Panc1 (cell line): ENCODE results near the gene CFAP97D2. TPM values are rescaled to one million over a fixed set of nuclear protein-coding genes. Genes with fewer than 3 reads are reported as not detected.

Experiments
- ATAC-seq: fragments of 200-7000 bp; cut with Tn5 transposase; 2 replicates; pipeline ENCODE4 v1.9.1; 2020; ENCODE audit warnings: mild to moderate bottlenecking, moderate library complexity
- BruUV-seq: library from RNA; stranded (reverse); fragments of 400-500 nt; replicated peaks from 2 replicates; lab custom pipeline; 2021; lab: Mats Ljungman, UMichigan
- CTCF ChIA-PET: fragments of 300-600 bp; sonication (Branson Sonifier 250); formaldehyde crosslinking; loops from one replicate; lab custom pipeline; 2022; ENCODE audit warnings: antibody characterized with exemption; lab: Charles Lee
- POLR2A ChIA-PET: fragments of 300-600 bp; sonication (Branson Sonifier 250); formaldehyde crosslinking; loops from one replicate; lab custom pipeline; 2022; ENCODE audit warnings: antibody characterized with exemption; lab: Charles Lee
- DNase-seq: peaks from one replicate; pipeline ENCODE4 v3.0.0-alpha.2; 2010; ENCODE audit warnings: low read depth, low spot score
- H3K27ac ChIP-seq: 2 replicates; pipeline ENCODE4 v1.5.1; 2011; ENCODE audit warnings: mild to moderate bottlenecking, low read length, inconsistent platforms
- H3K27me3 ChIP-seq: fragments of 200-500 bp; sonication (Bioruptor generic); 2 replicates; pipeline ENCODE4 v1.6.0; 2014; ENCODE audit warnings: low read length, inconsistent platforms; ENCODE audit not compliant: control insufficient read depth, insufficient read depth
- H3K36me3 ChIP-seq: fragments of 200-500 bp; sonication (Bioruptor generic); 2 replicates; pipeline ENCODE4 v1.5.1; 2014; ENCODE audit warnings: inconsistent platforms, mild to moderate bottlenecking, low read length, moderate library complexity; ENCODE audit not compliant: control insufficient read depth, insufficient read depth
- H3K4me1 ChIP-seq: 2 replicates; pipeline ENCODE4 v1.5.1; 2011; ENCODE audit warnings: inconsistent platforms, mild to moderate bottlenecking, low read length, moderate library complexity; ENCODE audit not compliant: control insufficient read depth, insufficient read depth
- H3K4me3 ChIP-seq, 2 experiments: 2 replicates each; pipeline ENCODE4 v1.5.1; 2011 to 2012; ENCODE audit warnings: low read depth in 2 of 2, low read length in 2 of 2, mild to moderate bottlenecking in 2 of 2, inconsistent platforms in 1 of 2, moderate library complexity in 1 of 2
- H3K9me3 ChIP-seq: fragments of 200-500 bp; sonication (Bioruptor generic); 2 replicates; pipeline ENCODE4 v1.5.1; 2014; ENCODE audit warnings: low read depth, mild to moderate bottlenecking, inconsistent platforms, low read length, moderate library complexity; ENCODE audit not compliant: control insufficient read depth, insufficient read depth
- CTCF ChIP-seq: fragments of 450-650 bp; IDR thresholded peaks from 2 replicates; pipeline ENCODE4 v1.5.1; 2017; ENCODE audit warnings: mild to moderate bottlenecking
- POLR2AphosphoS5 ChIP-seq: IDR thresholded peaks from 2 replicates; pipeline ENCODE4 v1.6.1; 2012; ENCODE audit warnings: mild to moderate bottlenecking, low read depth, low read length, moderate library complexity
- REST ChIP-seq, 2 experiments: IDR thresholded peaks; 2 replicates each; pipeline ENCODE4 v1.6.1; 2011 to 2012; ENCODE audit warnings: low read depth in 2 of 2, control low read depth in 1 of 2, low read length in 1 of 2, mild to moderate bottlenecking in 1 of 2, moderate library complexity in 1 of 2; ENCODE audit not compliant: insufficient read depth in 1 of 2
- SIN3A ChIP-seq: IDR thresholded peaks from 2 replicates; pipeline ENCODE4 v1.6.1; 2012; ENCODE audit warnings: low read depth, mild to moderate bottlenecking, low read length, moderate library complexity, borderline replicate concordance; ENCODE audit not compliant: insufficient read depth
- TCF7L2 ChIP-seq: IDR thresholded peaks from 2 replicates; pipeline ENCODE4 v1.6.1; 2011; ENCODE audit warnings: mild to moderate bottlenecking, low read depth, low read length, inconsistent platforms
- in situ Hi-C: cut with HindIII; loops from 2 replicates; pipeline ENCODE4 v1.10.0; 2016; ENCODE audit warnings: low sequenced_read_pairs, low pct_unique_long_range_greater_than_20kb
- intact Hi-C: fragments of 100-400 bp; cut with micrococcal nuclease; formaldehyde crosslinking; loops from one replicate; pipeline ENCODE4 v1.10.0; 2022; ENCODE audit not compliant: unreplicated experiment
- total RNA-seq: library from RNA; stranded (reverse); gene quantifications from one replicate; pipeline ENCODE4 v1.2.1, GENCODE V29; 2021; ENCODE audit not compliant: unreplicated experiment

Gene CFAP97D2
- total RNA-seq, 1 experiment from 2014 or later, result not detected

- no peak overlapping the region for H3K27ac ChIP-seq
- DNase-seq, result no peak
- no TSS peak for BruUV-seq
- intact Hi-C loops, result no loop called here
- in situ Hi-C loops, result no loop called here
- ATAC-seq, result no peak
- H3K36me3 ChIP-seq, result no peaks in the 10 kb centered on the region
- no peak overlapping the region for H3K4me3 ChIP-seq
- ChIA-PET CTCF (interaction anchor here (0.6 kb wide), 1 partner anchor 17 kb away, joined by 5 read pairs; no protein-coding TSS in a partner anchor), POLR2A (no interaction called here)
- H3K27me3 ChIP-seq, result no peaks in the 10 kb centered on the region
- H3K9me3 ChIP-seq, result no peaks in the 10 kb centered on the region
- TF ChIP-seq REST (IDR thresholded peaks at IDR 0.05; ENCODE audit: insufficient read depth in 1 of 2, low read depth in 2 of 2, low read length in 1 of 2) (no peak), CTCF (no peak), TCF7L2 (no peak), POLR2AphosphoS5 (no peak), SIN3A (no peak)
- H3K4me1 ChIP-seq, result no peaks in the 10 kb centered on the region
These were observed 17.2 kb upstream of the CFAP97D2 start for GRCh38 chr13:114161644-114162532.

- H3K9me3 ChIP-seq, result no peaks in the 10 kb centered on the region
- no peak for DNase-seq
- no peak overlapping the region for H3K27ac ChIP-seq
- no peak for TF ChIP-seq TCF7L2
- no peak for TF ChIP-seq POLR2AphosphoS5
- TF ChIP-seq SIN3A, result no peak
- TF ChIP-seq CTCF, result no peak
- TF ChIP-seq REST (IDR thresholded peaks at IDR 0.05; ENCODE audit: insufficient read depth in 1 of 2, low read depth in 2 of 2, low read length in 1 of 2), result no peak
- CTCF ChIA-PET, result no interaction called here
- no peaks in the 10 kb centered on the region for H3K36me3 ChIP-seq
- ATAC-seq, result no peak
- no TSS peak for BruUV-seq
- no peaks in the 10 kb centered on the region for H3K4me1 ChIP-seq
- intact Hi-C loops, result no loop called here
- no peaks in the 10 kb centered on the region for H3K27me3 ChIP-seq
- POLR2A ChIA-PET, result no interaction called here
- in situ Hi-C loops, result no loop called here
- H3K4me3 ChIP-seq, result no peak overlapping the region
These were observed 16.5 kb upstream of the CFAP97D2 start for GRCh38 chr13:114162533-114162922.
